Cortex of kidney (tissue), 1 donor: ENCODE results near the gene CARD11.

Source experiments
- DNase-seq: peaks from one replicate; lab custom pipeline; 2025; lab: John Stamatoyannopoulos, UW

Gene CARD11

DNA sequence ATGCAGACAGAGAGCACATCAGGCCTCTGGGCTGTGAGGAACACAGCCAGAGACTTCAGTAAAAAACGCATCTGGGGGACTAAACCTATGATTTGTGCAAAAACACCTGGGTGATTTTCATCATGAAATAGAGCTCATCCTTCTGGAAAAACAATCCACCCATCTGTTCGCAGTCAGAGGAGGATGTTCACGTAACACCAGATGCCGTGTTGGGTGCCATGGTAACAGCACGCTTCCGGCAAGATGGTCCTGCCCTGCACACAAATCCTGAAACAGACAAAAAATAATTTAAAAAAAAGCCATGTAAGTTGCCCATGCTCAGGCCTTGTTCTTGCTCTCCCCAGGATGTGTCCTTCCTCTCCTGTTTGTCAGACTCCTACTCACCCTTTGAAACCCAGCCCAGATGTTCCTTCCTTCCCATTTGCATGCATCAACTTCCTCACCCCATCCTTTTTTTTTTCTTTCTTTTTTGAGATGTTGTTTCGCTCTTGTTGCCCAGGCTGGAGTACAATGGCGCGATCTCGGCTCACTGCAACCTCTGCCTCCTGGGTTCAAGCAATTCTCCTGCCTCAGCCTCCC, 171.3 kb downstream of the CARD11 start:
- DNase-seq = no peak

DNA sequence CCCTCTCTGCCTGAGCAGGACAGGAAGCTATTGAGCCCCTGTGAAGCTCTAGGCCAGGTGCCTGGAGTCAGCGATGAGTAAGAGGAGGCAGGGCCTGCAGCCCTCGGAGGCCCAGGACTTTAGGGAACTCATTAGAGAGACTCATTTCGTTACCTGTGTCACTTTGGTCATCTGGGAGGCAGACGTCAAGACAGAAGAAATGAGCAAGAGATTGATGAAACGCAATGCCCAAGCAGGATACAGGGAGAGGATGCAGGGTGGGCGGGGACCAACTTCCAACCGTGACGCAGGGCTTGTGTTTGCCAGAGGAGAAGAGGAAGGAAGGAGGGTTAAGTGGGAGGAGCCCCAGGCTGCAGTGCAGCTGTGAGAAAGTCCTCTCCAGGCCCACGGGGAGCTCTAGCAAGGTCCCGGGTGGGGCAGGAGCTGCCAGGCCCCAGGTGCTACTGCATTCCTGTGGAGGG, 173.2 kb downstream of the CARD11 start:
- no peak for DNase-seq

DNA sequence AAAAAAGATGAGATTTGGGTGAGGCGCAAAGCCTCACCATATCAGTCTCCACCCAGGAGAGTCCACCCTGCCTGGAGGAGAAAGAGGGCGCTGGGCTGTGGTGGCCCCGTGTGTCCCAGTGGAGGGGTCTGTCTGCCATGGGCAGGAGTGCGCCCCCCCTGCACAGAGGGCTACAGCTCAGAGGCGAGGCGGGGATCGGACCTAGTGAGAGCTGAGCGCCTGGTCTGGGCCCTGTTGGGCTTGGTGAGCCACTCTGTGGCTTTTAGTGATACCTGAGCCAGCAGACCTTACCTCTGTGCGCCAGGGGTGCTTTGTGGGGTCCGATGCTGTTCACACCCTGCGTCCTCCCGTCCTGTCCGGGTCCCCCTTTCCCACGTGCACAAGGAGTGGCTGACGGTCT, 173.7 kb downstream of the CARD11 start:
- no peak for DNase-seq

DNA sequence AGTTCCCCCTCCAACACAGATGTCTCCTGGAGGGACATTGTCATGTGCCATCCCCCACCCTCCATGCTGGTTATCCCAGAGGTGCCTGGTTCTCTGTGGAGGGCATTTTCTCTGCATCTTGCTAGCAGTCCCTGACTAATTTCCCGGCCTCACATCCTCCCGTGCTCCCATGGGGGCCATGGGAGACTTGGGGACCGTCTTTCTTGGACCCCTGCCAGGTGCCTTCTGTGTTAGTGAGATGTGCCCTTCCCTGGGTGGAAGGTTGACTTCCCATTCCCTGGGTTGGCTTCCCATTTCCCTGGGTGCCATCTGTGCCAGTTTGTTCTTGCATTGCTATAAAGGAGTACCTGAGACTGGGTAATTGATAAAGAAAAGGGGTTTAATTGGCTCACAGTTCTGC, 177.1 kb downstream of the CARD11 start:
- no peak for DNase-seq

DNA sequence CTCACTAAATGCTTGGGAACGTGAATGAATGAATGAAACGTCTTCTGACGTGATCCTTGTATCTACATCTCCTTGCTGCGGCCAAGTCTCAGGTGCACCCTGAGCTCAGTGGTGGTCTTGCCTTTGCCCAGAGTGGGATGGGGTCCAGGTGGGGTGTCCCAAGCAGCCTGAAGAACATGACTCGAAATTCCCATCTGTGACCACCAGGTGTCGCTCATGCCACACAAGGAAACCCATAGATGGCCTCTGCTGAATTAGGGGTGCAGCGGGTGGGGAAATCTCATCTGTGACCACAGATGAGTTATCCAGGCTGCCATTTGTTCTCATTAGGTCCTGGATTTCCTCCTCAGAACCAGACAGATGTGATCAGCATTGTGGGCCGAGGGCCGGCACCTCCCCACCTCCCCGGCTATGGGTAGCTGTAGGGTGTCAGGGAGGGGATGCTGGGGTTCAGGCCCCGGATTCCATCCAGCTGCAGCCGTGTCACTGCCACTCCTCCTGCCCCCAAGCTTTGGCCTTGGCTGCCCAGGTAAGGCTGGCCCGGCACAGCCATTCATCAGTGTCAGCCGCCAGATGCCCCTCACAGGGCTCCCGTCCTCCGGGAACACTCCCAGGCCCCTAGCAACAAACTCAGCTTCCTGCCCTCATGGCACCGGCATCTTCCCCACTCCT, 178.5 kb downstream of the CARD11 start:
- DNase-seq = no peak

DNA sequence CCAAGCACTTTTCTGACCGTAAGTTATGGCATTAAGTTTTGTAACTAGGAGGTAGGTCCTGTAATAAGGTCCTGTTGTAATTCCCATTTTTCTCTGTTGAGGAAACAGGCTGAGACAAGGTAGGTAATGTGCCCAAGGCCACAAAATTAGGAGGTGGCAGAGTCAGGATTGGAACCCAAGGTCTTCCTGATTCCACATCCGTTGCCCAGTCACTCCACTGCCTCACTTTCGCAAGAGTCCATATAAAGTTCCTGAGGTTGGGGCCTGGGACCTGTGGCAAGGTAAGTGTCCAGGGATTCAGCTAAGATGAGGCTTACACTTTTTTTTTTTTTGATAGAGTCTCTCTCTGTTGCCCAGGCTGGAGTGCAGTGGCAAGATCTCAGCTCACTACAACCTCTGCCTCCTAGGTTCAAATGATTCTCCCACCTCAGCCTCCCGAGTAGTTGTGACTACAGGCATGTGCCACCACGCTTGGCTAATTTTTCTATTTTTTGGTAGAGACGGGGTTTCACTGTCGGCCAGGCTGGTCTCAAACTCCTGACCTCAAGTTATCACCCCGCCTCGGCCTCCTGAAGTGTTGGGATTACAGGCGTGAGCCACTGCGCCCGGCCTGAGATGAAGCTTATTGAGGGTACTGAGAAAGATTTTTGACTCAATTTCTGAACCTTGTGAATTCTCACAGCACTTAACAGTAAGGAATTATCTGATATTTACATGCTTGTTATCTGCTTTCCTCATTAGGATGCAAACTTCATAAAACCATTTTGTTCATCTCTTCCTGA, 179.3 kb downstream of the CARD11 start:
- DNase-seq = no peak

DNA sequence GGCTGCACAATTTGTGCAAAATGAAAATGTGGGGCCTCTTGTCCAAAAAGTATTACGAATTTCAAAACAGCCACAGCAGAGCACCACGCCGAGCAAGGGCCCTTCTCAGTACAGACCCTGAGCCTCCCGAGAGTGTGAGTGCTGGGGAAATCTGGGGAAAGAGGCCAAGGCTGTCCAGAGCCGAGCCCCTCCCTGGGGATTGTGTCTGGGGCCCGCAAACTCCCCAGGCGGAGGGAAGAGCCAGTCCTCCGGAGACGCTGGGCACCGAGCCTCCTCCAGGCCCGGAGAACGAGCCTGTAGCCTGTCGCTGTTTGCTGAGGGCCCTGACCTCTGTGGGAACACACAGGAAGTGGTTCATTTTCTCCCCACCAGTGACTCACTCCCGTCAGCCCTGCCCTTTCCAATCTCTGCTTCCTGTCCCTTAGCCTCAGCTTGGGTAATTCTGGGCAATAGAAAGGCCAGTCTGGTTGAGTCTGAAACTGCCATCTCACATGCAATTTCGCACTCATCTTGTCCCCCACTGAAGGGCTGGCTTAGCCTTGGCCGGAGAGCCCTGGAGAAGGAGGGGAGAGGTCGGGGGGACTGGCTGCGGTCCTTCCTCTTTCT, 180.1 kb downstream of the CARD11 start:
- no peak for DNase-seq

DNA sequence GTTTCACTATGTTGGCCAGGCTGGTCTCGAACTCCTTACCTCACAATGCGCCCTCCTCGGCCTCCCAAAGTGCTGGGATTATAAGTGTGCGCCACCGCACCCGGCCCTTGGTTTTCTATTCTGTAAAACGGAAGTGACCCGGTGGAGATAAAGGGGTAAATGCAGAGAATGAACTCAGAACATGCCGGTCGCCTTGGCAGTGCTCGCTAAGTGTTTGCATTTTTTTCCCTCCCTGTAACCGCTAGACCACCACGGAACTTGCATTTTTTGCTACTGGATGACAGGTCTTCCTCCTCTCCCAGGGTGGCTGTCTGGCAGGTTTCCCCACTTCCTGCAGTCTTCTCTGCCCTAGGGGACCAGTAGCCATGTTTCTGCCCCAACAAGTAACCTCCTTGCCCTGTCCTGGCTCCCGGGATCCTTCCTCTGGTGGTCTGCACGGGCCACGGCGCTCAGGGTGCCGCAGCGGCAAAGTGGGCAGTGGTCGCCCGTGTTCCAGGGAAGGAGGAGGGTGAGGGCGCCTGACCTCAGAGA, 180.8 kb downstream of the CARD11 start:
- no peak for DNase-seq

DNA sequence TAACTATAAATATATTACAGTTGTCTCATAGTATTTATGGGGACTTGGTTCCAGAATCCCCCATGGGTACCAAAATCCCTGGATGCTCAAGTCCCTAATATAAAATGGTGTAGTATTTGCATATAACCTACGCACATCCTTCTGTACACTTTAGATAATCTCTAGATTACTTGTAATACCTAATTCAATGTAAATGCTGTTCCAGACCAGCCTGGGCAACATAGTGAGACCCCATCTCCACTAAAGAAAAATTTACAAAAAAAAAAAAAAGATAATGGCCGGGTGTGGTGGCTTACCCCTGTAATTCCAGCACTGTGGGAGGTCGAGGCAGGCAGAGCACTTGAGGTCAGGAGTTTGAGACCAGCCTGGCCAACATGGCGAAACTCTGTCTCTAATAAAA, 182.2 kb downstream of the CARD11 start:
- DNase-seq = no peak

DNA sequence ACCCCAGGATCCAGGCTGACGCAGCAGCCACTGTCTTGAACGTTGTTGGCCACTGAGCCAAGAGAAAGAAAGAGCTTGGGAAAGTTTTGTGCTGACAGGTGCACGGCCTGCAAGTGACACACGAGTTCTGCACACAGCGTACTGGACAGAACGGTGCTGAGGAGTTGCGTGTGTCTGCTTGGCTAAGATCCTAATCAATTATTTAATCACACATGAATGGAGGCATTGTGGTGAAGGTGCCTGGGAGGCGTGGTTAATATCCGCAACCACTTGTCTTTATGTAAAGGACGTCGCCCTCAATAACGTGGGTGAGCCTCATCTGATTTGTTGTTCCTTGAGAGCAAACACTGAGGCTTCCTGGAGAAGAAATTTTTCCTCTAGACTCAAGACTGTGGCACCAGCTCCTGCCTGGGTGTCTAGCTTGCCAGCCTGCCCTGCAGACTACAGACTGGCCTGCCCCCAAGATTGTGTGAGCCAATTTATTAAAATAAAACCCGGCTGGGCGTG, 183.0 kb downstream of the CARD11 start:
- no peak for DNase-seq

DNA sequence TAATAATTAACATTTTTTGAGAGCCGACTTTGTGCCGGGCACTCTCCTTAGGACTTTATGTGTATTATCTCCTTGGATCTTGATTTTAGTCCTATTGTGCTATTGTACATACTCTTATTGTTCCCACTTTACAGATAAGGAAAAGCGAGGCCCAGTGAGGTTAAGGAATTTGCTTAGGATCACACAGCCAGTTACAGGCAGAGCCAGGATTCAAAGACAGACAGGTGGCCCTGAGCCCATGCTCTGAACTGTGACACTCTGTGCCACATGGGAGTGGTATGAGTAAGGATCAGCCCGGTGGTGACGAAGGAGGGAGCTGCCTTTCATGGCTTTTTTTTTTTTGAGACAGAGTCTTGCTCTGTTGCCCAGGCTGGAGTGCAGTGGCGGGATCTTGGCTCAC, 183.7 kb downstream of the CARD11 start:
- no peak for DNase-seq

DNA sequence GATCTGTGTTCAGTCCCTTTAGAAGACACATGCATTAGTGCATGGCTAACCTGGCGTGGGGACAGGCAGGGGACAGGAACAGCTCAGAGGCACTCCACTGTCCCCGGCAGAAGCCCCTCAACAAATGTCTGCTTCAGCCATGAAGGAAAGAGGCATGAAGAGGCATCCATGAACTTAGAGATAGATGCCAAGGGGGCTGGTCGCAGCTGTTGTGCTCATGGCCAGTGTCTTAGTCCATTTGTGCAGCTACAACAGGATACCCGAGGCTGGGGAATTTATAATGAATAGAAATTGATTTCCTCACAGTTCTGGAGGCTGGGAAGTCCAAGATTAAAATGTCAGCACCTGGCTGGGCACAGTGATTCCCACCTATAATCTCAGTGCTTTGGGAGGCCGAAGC, 185.0 kb downstream of the CARD11 start:
- DNase-seq = no peak

DNA sequence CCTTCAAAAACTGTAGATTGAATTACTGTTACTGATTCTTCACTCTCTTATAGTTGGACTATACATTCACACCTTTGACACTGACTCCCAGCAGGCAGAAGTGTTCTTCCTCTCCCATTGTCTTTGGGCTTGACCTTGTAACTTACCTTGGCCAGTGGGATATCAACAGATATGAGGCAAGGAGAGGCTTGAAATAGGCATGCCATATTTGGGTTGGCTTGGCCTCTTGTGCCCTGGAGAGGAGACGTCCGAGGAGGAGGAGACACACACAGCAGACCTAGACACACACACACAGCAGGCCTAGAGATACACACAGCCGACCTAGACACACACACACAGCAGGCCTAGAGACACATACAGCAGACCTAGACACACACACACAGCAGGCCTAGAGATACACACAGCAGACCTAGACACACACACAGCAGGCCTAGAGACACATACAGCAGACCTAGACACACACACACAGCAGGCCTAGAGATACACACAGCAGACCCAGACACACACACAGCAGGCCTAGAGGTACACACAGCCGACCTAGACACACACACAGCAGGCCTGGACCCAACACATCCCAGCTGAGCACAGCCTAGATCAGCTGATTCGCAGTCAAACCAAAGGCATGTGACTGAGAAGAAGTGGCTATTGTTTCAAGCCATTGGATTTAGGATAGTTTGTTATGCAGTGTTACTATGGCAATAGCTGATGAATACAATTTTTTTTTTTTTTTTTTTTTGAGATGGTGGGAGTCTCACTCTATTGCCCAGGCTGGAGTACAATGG, 187.1 kb downstream of the CARD11 start:
- DNase-seq = no peak
